ENCODE measurements around the gene IL17RE. TPM values are rescaled to one million over a fixed set of nuclear protein-coding genes. Genes with fewer than 3 reads are reported as not detected.
"Not testable (repeated sequence)": the region's sequence is repeated elsewhere in the genome, so short reads cannot be mapped to it uniquely, and the experiment has no call there.

Gene IL17RE
- 4.0 and 4.7 TPM in 2 replicates for total RNA-seq (2014; rRNA removed)
- Bru-seq, nascent RNA, result percentile 41 among the genes with signal in this experiment
- BruChase-seq, experiment 1, labeled RNA remaining after a 6-hour chase, result percentile 55 among the genes with signal in this experiment
- BruChase-seq, experiment 2, labeled RNA remaining after a 2-hour chase, result percentile 47 among the genes with signal in this experiment
- long read RNA-seq, partial matches to known transcripts, result 2 of 4 reads
- long read RNA-seq, other reads (novel, unspliced or antisense), result 2 of 4 reads

- ATAC-seq (peak; percentile 2; the same call in 1 of the 2 replicates), DNase-seq (no peak)
- CTCF ChIA-PET, result interaction anchor here (0.7 kb wide), 1 partner anchor 9 kb away, joined by 3 read pairs; no protein-coding TSS in a partner anchor
- Histone ChIP-seq H3K27ac (ENCODE audit: low read length) (peak within 1 kb of the TSS; percentile 48), H3K36me3 (ENCODE audit: low read depth, low read length) (no peaks in the 10 kb centered on the region), H3F3A (ENCODE audit: low read length, unreplicated experiment) (peaks cover 6% of the 10 kb centered on the region), H3K9me3 (ENCODE audit: low read length) (no peaks in the 10 kb centered on the region), H3K4me2 (ENCODE audit: low read length) (peak within 1 kb of the TSS; percentile 74), H3K79me2 (ENCODE audit: low read length) (no peaks in the 10 kb centered on the region), H3K4me1 (ENCODE audit: insufficient read depth, low read length) (peaks cover 37% of the 10 kb centered on the region), H2AFZ (ENCODE audit: low read length) (peak within 1 kb of the TSS; percentile 47), H3K27me3 (ENCODE audit: low read length) (no peaks in the 10 kb centered on the region), H3K9ac (ENCODE audit: low read length) (no peak within 1 kb of the TSS), H3K4me3 (ENCODE audit: low read length) (peak within 1 kb of the TSS; percentile 16; the same call in 1 of the 2 replicates), H4K20me1 (ENCODE audit: low read length) (no peaks in the 10 kb centered on the region), H3K9me2 (replicated peaks; ENCODE audit: low read length) (no peaks in the 10 kb centered on the region)
- BruUV-seq (replicated peaks), result no TSS peak
- intact Hi-C loops (cut with micrococcal nuclease), result no loop called here
- TF ChIP-seq EZH2phosphoT487 (IDR thresholded peaks at IDR 0.05; ENCODE audit: borderline replicate concordance, low read length) (no peak), EZH2 (IDR thresholded peaks at IDR 0.05; ENCODE audit: low read length, unreplicated experiment) (no peak)
- POLR2A ChIA-PET (ENCODE audit: unreplicated experiment), result interaction anchor here (0.6 kb wide), 1 partner anchor 59 kb away, joined by 3 read pairs; the partner anchor contains the start of gene RPUSD3
These were observed at the start of gene IL17RE for GRCh38 chr3:9902372-9903237. TSS of gene IL17RE (plus strand) at chr3:9902848. CDS start at chr3:9902933, 85 bp downstream.

- ATAC-seq; H3K27ac ChIP-seq (ENCODE audit: low read length); CTCF ChIA-PET; H3K9me2 ChIP-seq (replicated peaks; ENCODE audit: low read length); H3K27me3 ChIP-seq (ENCODE audit: low read length); H3K4me3 ChIP-seq (ENCODE audit: low read length); POLR2A ChIA-PET (ENCODE audit: unreplicated experiment); H4K20me1 ChIP-seq (ENCODE audit: low read length); H3K4me1 ChIP-seq (ENCODE audit: insufficient read depth, low read length); H3K9me3 ChIP-seq (ENCODE audit: low read length); H3K79me2 ChIP-seq (ENCODE audit: low read length); H2AFZ ChIP-seq (ENCODE audit: low read length); intact Hi-C loops (cut with micrococcal nuclease); H3K36me3 ChIP-seq (ENCODE audit: low read depth, low read length); BruUV-seq (replicated peaks); DNase-seq; H3F3A ChIP-seq (ENCODE audit: low read length, unreplicated experiment); H3K4me2 ChIP-seq (ENCODE audit: low read length); H3K9ac ChIP-seq (ENCODE audit: low read length): not testable (repeated sequence)
These were observed 48.2 kb upstream of the IL17RE start for GRCh38 chr3:9854291-9854940.

- H3F3A ChIP-seq (ENCODE audit: low read length, unreplicated experiment), result no peaks in the 10 kb centered on the region
- no peak overlapping the region for H3K27ac ChIP-seq (ENCODE audit: low read length)
- no peaks in the 10 kb centered on the region for H3K27me3 ChIP-seq (ENCODE audit: low read length)
- no peaks in the 10 kb centered on the region for H3K9me2 ChIP-seq (replicated peaks; ENCODE audit: low read length)
- intact Hi-C loops (cut with micrococcal nuclease), result no loop called here
- DNase-seq (no peak), ATAC-seq (no peak)
- POLR2A ChIA-PET (ENCODE audit: unreplicated experiment), result no interaction called here
- BruUV-seq (replicated peaks), result no TSS peak
- no peaks in the 10 kb centered on the region for H3K9me3 ChIP-seq (ENCODE audit: low read length)
- H3K4me2 ChIP-seq (ENCODE audit: low read length), result no peak overlapping the region
- no peak overlapping the region for H3K9ac ChIP-seq (ENCODE audit: low read length)
- TF ChIP-seq EZH2 (IDR thresholded peaks at IDR 0.05; ENCODE audit: low read length, unreplicated experiment) (no peak), CTCF (conservative IDR thresholded peaks at IDR 0.05; ENCODE audit: low read depth, low read length) (no peak), EZH2phosphoT487 (IDR thresholded peaks at IDR 0.05; ENCODE audit: borderline replicate concordance, low read length) (no peak)
- CTCF ChIA-PET, result no interaction called here
- no peaks in the 10 kb centered on the region for H3K4me1 ChIP-seq (ENCODE audit: insufficient read depth, low read length)
- no peak overlapping the region for H2AFZ ChIP-seq (ENCODE audit: low read length)
- H3K4me3 ChIP-seq (ENCODE audit: low read length), result no peak overlapping the region
- no peaks in the 10 kb centered on the region for H4K20me1 ChIP-seq (ENCODE audit: low read length)
- no peaks in the 10 kb centered on the region for H3K36me3 ChIP-seq (ENCODE audit: low read depth, low read length)
- H3K79me2 ChIP-seq (ENCODE audit: low read length), result no peaks in the 10 kb centered on the region
These were observed 47.1 kb upstream of the IL17RE start for GRCh38 chr3:9855594-9855993.

Measured in PC-3 (cell line).